CD4-positive, alpha-beta T cell treated with Interleukin-6 for 4 hours (primary cell): ENCODE results near the gene KRTAP1-3.
"Not testable (repeated sequence)": the region's sequence is repeated elsewhere in the genome, so short reads cannot be mapped to it uniquely, and the experiment has no call there.

Experiments used
- DNase-seq: peaks from one replicate; pipeline ENCODE4 v3.0.0-alpha.2; 2020; ENCODE audit warnings: mixed read lengths

KRTAP1-3 gene

DNA sequence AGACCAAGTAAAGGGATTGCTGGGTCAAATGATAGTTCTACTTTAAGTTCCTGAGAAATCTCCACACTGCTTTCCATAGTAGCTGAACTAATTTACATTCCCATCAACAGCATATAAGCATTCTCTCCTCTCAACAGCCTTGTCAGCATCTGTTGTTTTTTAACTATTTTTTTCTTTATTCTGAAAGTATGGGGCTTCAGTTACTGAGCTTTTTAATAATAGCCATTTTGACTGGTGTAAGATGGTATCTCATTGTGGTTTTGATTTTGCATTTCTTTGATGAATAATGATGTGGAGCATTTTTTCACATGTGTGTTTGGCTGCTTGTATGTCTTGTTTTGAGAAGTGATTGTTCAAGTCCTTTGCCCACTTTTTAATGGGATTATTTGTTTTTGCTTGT, 17.9 kb upstream of the KRTAP1-3 start:
- no peak for DNase-seq

- DNase-seq, result no peak
These were observed 14.4 kb upstream of the KRTAP1-3 start for GRCh38 chr17:41049110-41049509.

DNA sequence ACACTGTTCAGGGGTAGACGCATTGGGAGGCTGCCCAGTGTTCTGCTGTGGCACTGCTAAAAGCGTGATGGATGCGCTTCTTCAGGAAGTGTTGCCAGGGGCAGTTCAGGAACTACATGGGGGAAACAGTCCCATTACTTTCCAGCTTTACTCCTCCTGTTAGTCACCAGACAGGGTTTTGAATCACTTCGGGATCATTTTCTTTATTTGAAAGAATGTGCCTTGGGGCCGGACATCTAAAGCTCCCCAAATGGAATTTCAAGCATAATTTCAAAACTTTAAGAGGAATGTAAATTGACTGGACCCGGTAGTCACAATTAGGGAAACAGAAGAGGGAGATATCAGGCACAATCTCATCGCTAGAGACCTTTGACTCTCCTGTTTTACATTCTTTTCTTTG, 13.8 kb upstream of the KRTAP1-3 start:
- DNase-seq, result no peak

GRCh38 chr17:41046735-41047465, 12.2 kb upstream of the KRTAP1-3 start, which contains the start of gene KRTAP2-1:
Gene KRTAP2-1 (minus strand): TSS chr17:41047316. CDS start chr17:41047267, 49 bp downstream.
- not testable (repeated sequence) for DNase-seq

DNA sequence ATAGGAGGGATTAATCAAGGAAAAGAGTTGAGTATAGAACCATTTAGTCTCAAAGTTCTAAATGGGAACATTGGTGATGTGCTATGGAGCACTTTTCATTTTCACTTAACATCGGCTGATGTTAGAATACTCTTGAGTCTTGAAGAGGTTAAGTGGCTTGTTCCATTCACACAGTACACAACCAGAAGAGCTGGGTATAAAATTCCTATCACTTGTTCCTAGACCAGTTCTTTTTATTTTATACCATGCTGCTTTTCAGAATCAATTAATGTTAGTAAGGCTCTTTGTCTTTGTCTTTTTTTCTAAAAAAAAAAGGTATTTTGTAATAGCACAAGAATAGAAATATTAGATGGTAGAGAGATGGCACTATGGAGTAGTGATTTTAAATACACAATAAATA, 8.3 kb upstream of the KRTAP1-3 start:
- DNase-seq, result no peak

- DNase-seq, result not testable (repeated sequence)
These were observed 6.3 kb upstream of the KRTAP1-3 start, which contains the start of gene KRTAP1-1 for GRCh38 chr17:41040783-41041571. Gene KRTAP1-1 (minus strand): TSS chr17:41041450. CDS start chr17:41041397, 53 bp downstream.

DNA sequence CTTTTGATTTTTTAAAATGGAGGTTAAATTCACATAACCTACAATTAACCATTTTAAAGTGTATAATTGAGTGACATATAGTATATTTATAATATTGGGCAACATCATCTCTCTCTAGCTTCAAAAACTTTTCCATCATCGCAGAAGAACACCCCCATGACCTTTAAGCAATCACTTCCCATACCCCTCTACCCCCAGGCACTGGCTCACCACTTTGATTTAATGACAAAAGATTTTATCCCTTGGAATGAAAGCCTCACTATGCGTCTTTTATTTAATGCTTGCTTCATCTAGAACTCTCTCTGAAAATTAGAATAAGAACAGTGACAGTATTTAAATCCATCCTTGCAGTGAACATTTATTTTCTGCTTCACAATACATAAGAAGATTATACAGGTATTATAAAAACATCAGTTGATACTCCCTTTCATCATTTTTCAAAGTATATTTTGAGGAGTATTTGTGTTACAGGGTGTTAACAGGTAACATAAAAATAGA, 3.2 kb upstream of the KRTAP1-3 start:
- no peak for DNase-seq

DNA sequence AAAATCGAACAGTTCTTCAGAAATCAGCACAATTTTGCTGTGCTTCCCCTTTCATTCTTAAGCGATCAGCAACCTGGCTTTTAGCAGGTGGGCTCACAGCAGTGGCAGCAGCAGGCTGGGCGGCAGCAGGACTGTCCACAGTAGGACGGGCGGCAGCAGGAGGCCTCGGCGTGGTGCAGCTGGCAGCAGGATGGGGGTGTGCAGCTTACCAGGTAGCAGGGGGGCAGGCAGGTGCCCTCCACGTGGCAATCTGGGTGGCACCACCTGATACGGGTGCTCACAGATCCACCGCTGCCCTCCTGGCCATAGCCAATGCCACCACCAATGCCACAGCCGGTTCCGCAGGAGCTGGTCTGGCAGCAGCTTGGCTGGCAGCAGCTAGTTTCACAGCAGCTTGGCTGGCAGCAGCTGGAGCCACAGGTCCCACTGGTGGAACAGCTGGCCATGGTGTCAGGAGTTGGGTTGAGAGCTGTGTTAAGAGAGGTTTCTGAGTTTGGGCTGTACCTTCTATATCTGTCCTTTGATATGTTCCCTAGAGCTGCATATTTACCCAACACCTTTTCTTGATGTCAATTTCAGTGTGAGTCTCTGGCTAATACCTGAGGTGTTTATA, 4.9 kb downstream of the KRTAP1-3 start, which contains the start of gene KRTAP1-4:
TSS of gene KRTAP1-4 (minus strand) at position 563 of the 613 bp plus-strand sequence. CDS start at position 446, 117 bp downstream.
- DNase-seq, result no peak

DNA sequence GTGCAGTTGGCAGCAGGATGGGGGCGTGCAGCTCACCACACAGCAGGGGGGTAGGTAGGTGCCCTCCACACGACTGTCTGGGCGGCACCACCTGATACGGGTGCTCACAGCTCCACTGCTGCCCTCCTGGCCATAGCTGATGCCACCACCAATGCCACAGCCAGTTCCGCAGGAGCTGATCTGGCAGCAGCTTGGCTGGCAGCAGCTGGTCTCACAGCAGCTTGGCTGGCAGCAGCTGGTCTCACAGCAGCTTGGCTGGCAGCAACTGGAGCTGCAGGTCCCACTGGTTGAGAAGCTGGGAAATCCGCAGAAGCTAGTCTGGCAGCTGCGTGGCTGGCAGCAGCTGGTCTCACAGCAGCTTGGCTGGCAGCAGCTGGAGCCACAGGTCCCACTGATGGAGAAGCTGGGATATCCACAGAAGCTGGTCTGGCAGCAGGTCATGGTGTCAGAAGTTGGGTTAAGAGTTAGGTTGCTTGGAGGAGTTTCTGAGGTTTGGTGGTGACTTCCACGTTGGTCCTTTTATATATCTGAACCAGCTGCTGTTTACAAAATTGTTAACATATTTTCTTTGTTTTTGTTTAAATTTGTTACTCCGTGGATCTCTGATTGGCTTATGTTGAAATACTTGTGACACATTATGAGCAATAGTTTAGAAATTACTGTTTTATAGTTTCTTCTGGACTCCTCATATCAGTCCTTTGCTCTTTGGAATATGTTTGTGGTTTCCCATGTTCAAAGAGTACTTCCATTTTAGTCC, 7.8 kb downstream of the KRTAP1-3 start, which contains the start of gene KRTAP1-5:
TSS of gene KRTAP1-5 (minus strand) at position 494 of the 757 bp plus-strand sequence. CDS start at position 441, 53 bp downstream.
- DNase-seq, result no peak

DNA sequence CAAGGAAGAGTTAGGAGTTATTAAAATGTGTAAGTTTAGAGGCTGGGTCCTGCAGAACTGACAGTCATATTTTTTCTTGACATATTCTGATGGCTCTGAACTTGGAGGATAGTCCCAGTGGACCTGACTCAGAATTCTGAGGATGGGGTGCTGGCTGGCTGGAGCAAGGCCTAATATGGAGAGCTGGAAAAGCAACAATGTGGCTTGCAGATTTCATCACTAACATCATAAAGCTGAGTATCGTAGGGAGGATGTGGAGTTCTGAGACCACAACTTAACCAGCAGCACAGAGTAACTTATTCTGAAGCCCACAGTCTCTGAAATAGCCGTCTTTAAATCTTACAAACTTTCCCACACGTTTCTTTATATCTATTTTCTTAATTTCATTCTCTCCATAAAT, 10.0 kb downstream of the KRTAP1-3 start:
- DNase-seq, result no peak

GRCh38 chr17:41020336-41020735, 14.3 kb downstream of the KRTAP1-3 start:
- DNase-seq, result no peak

DNA sequence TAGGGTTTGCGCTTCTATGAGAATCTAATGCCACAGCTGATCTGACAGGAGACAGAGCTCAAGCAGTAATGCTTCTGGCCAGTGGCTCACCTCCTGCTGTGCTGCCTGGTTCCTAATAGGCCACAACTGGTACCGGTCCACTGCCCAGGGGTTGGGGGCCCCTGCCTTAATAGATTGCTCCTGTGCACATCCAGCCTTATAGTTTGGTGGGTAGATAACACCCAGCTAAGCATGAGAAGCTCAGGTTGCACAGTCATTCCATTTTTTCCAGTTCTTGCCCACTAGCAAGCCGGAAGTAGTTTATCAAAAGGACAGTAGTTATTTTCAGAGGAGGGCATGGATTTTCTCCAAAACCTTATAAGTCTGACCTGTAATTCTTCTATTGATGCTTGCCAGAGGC, 15.3 kb downstream of the KRTAP1-3 start:
- no peak for DNase-seq

- no peak for DNase-seq
These were observed 16.1 kb downstream of the KRTAP1-3 start for GRCh38 chr17:41018541-41018940.

GRCh38 chr17:41016578-41017215, 18.0 kb downstream of the KRTAP1-3 start:
- no peak for DNase-seq

- no peak for DNase-seq
These were observed 19.2 kb downstream of the KRTAP1-3 start for GRCh38 chr17:41015454-41015853.

DNA sequence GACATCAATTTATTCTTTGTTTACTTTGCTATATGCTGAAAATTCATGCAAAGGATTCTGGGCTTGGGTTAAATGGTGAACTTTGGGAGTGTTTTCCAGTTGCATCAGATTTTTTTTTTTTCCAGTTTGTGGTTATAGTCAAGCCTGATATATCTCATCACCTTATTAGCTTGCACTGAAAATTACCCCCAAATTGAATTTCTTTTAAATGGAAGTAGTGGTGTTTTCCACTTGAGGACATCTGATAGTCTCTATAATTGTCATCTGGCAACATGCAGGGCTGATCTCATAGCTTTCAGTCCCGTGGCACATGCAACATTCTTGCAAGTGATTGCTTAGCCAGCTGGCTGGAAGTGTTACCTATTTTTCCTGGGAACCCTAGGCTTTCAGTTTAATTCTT, 21.1 kb downstream of the KRTAP1-3 start:
- DNase-seq, result no peak

- DNase-seq, result no peak
These were observed 21.5 kb downstream of the KRTAP1-3 start for GRCh38 chr17:41013181-41013580.

DNA sequence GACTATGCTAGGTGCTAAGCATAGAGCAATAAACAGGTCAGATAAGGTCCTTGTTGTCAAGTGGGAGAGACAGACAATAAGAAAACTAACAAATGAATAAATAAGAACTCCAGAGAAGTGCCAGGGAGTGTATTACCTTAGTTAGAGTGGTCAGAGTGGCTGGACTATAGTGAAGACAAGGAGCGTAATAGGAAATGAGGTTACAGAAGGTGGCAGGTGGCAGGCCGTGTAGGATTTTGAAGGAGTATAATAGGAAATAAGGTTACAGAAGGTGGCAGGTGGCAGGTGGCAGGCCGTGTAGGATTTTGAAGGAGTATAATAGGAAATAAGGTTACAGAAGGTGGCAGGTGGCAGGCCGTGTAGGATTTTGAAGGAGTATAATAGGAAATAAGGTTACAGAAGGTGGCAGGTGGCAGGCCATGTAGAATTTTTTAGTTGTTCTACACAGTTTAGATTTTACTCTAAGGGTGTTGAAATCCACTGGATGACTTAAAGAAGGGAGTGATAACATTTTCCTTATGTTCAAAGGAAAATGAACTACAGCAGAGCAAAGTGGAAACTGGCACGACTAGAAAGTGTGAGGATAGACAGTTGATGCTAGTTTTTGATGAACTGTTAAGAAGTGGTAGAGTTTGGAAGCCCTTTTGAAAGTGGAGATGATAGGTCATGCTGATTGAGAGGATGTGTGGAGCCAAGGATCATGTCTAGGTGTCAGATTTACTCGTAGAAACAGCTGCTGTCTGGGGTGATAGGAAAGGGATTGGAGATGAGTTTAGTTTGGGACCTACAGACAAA, 22.2 kb downstream of the KRTAP1-3 start:
- DNase-seq, result no peak

- no peak for DNase-seq
These were observed 24.2 kb downstream of the KRTAP1-3 start for GRCh38 chr17:41010441-41010840.

- DNase-seq, result no peak
These were observed 24.7 kb downstream of the KRTAP1-3 start for GRCh38 chr17:41009936-41010335.

DNA sequence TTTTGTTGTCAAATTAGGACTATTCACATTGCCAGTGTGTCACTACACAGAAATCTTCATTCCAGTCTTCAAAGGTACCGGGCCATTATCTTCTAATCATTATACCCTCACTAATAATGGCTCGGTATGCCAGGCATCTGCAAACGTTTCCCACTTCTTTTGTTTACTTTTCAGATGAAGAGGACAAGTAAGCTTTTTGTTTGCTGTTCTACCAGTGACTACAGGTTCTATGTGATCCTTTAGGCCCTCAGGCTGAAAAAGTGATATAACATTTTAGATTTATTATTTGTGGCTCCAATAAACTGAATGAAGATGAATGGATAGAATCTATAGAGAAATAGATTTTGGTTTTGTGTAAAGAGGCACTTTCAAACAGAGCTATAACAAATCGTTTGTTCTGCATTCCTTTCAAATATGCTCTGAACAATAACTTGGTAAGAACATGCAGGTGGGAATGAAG, 25.3 kb downstream of the KRTAP1-3 start:
- no peak for DNase-seq
